Measurements from ENCODE around the gene PHACTR3. TPM values are rescaled to one million over a fixed set of nuclear protein-coding genes. Genes with fewer than 3 reads are reported as not detected.

PHACTR3 gene
- total RNA-seq, 2 experiments from 2014 or later = not detected

DNA sequence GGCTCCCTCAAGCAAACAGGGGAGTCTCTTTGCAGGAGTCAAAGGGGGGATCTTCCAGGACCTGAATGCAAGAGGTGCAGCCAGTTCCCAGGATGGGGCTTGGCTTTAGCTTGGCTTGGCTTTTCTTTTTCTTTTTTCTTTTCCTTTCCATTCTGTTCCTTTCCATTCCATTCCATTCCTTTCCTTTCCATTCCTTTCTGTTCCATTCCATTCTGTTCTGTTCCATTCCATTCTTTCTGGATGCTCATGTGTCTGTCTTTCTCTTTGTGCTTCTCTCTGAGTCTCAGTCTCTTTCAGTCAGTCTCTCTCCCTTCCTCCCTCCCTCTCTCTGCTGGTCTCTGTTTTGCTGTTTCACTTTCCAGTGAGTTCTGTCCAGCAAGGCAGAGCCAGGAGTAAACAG is 163.3 kb downstream of the PHACTR3 start:
- ChIA-PET CTCF (no interaction called here), POLR2A (no interaction called here)

DNA sequence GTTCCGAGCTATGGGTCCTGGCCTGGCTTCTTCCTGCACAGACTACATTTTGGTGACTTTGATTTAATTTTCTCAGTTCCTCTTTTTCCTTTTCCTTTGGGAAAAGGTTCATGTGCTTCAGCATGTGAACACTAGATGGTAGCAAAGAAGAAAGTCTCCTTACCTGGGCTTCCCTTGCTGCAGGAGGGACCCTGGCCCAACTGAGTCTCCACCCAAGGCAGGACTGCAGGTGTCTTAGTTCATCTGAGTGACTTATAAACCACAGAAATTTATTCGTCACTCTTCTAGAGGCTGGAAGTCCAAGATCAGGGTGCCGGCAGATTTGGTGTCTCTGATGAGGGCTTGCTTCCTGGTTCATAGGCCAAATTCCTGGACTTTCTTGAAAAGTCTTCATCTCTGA is 165.9 kb downstream of the PHACTR3 start:
- CTCF ChIA-PET = no interaction called here

DNA sequence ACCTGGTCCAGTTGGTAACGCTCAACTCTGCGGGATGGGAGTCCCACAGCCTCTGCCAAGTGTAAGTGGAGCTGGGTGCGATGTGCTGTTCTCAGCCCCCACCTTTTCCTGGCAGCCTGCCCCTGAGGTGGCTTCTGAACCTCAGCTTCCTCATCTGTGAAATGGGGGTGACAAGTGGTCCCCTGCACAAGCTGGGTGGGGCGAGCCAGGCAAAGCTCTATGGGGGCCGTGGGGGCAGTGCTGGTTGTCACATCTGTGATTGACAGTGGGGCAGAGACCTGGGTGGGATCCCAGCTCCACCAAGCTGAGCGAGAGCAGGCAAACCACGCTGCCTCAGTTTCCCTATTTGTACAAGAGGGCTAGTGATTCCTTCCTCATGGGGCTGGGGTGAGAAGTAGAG is 166.5 kb downstream of the PHACTR3 start:
- POLR2A ChIA-PET = no interaction called here
- CTCF ChIA-PET = no interaction called here

More for the DNA sequence above, 165.9 kb downstream of the PHACTR3 start:
- POLR2A ChIA-PET = no interaction called here

DNA sequence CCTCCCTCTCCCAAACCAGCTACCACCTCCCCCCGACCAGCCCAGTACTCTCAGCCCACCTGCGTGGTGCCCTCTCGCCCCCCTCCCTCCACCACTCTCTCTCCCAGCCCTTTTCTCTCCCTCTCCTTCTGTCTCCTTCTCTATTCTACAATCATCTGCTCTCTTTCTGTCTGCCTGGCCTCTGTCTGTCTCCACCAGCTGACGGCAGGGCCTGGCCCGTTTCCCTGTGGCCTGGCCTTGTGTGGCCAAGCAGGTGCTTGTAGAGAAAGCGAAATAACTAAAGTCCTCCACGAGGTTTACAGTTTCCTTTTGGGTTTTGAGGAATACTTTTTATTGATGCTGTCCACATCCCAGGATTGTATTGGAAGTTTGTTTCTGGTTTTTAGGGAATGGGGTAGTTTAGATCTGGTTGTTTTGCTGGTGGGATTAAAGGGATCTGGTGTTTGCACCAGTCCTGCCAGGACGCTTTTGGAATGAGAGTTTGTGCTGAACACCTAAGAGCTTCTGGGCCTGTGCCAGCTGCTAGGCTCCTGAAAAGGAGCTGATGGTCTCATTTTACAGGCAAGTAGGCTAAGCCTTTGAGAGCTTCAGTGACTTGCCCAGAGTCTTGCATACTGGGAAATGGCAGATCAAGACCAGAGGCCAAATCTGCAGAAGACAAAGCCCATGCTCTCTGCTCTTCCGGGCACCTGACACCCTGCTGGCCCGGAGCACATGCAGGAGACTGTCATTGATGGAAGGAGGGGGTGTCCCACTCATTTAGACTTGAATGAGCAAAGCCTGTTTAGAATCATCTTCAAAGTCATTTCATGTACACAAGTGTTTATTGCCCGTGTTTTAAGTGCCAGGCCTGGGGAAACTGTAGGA is 167.4 kb downstream of the PHACTR3 start:
- POLR2A ChIA-PET = no interaction called here
- CTCF ChIA-PET = no interaction called here

DNA sequence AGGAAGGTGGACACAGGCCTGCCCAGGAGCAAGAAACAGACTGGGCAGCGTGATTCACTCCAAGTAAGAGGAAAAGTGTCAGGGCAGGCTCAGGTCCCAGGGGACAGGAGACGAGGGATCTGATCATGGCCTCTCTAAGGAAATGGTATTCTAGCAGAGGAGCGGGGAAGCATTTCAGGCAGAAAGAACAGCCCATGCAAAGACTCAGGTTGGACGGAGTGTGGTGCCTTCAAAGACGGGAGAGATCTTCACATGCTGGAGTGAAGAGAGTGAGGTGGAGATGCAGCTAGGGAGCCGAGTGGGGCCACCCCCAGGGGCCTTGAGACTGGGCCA is 168.0 kb downstream of the PHACTR3 start:
- ChIA-PET CTCF (no interaction called here), POLR2A (no interaction called here)

DNA sequence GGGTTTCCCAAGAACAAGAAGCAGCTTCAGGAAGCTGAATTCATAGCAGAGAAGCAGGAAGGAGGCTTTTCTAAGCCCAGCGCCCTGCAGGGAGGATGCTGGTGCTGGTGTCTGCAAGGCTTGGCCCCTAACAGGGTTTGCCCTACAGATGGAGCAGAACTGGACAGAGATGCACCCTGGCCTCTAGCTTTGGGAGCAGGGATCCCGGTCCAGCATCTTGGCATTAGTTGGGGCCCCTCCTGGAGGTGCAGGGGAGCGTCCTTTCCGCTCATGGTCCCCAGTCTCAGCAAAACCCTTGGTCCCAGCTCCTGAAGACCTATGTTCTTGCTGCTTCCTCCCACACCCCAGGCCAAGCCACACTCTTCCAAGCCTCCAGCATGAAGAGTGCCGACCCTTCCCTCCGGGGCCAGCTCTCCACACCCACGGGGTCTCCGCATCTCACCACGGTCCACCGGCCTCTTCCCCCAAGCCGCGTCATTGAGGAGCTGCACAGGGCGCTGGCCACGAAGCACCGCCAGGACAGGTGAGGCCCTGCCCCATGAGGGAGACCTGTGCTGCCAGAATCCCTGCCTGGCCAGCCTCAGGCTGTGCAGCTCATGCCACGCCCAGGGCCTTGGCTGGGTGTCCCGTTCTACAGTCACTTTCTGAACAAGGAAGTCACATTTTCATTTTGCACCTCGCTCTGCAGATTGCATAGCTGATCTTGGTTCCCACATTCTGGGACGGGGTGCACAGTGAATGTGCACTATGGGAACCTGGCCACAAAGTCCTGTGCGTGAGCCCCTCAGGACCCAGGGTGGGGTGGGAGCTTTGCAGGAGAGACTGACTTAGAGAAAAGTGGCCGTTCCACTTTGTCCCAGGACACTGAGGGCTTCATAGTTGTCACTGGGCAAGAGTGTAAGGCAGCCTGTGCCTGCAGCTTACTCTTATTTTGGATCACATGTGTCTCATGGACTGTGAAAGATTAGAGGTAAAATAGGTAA is 168.9 kb downstream of the PHACTR3 start:
- POLR2A ChIA-PET = no interaction called here
- CTCF ChIA-PET = no interaction called here

DNA sequence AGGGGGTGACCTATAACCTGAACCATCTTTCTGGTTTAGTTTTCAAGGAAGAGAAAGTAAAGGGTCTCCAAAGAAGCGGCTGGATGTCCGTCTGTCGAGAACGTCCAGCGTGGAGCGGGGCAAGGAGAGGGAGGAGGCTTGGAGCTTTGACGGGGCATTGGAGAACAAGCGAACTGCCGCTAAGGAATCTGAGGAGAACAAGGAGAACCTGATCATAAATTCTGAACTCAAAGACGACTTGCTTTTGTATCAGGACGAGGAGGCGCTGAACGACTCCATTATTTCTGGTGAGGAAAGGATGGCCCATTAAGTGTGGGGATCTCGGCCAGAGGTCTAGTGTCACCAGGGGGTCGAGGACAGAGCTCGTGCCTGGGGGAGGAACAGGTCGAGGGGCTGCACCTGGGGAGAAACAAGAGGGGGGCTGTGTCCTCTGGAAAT is 169.9 kb downstream of the PHACTR3 start:
- ChIA-PET CTCF (no interaction called here), POLR2A (no interaction called here)

DNA sequence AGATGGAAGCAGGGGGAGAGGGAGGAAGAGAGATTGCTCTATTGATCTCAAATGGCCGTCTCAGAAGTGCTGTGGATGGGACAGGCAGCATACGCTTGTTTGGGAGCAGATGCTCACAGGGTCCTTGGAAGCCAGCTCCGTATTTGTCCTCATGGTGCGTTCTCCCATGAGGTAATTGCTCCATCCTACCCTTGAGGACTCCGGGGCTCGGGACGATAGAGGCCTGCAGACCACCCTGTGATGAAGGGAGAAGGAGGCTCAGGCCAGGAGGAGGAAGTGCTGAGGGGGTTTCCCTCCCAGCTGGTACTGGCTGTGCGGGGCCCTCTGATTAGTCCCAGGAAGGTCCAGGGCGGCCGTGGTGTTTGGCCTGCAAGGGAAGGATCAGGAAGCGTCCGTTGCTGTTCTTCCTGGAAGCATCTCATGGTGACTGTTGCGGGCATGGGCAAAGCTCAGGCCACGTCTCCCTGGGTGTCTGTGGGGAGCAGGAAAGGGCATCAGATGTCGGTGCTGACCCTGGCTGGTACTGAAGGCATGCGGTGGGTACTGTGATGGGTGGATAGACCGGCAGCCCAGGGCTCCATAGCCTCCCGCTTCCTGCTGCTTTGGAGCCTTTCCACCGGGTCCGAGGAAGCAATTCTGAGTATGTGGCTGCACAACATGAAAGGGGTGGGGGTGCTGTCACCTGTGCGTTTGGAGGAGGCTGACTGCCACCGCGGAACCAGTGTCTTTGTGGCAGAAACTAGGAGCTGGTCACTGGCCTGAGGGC is 170.8 kb downstream of the PHACTR3 start:
- ChIA-PET CTCF (no interaction called here), POLR2A (no interaction called here)

DNA sequence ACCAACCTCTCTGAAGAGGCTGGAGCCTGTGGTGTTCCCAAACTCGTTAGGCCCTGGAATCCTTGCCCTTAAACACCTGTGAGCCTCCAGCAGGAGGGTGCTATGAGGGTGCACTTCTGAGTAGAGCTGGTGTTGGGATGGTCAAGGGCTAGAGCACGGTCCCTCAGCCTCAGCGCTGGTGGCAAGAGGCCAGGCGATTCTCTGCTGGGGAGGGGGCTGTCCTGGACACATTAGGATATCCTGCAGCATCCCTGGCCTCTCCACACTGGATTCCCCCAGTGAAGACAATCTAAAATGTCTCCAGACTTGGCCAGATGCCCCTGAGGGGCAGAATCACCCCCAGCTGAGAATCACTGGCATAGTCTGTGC is 171.3 kb downstream of the PHACTR3 start:
- POLR2A ChIA-PET = no interaction called here
- CTCF ChIA-PET = no interaction called here

DNA sequence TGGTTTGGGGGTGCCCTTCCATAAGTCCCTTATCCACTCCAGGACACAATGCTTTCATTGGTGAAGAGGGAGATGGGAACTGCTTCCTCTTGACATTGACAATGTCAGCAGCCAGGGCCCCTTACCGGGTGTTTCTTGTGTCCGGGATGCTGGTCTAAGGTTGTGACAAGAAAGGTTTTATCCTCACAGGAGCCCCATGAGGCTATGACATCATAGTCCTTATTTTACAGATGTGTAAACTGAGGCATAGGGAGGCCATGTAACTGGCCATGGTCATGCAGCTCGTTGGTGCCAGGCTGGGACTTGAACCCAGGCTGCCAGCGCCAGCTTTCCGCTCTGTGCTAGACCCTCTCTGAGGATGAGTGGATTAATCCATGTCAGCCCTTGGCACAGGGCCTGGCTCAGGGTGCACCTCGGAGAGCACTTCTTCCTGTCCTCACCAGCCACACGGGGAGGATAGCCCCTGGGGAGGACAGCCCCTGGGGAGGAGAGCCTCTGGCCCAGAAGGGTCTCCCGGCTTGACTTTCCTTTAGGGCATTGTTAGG is 171.8 kb downstream of the PHACTR3 start:
- ChIA-PET POLR2A (no interaction called here), CTCF (no interaction called here)

DNA sequence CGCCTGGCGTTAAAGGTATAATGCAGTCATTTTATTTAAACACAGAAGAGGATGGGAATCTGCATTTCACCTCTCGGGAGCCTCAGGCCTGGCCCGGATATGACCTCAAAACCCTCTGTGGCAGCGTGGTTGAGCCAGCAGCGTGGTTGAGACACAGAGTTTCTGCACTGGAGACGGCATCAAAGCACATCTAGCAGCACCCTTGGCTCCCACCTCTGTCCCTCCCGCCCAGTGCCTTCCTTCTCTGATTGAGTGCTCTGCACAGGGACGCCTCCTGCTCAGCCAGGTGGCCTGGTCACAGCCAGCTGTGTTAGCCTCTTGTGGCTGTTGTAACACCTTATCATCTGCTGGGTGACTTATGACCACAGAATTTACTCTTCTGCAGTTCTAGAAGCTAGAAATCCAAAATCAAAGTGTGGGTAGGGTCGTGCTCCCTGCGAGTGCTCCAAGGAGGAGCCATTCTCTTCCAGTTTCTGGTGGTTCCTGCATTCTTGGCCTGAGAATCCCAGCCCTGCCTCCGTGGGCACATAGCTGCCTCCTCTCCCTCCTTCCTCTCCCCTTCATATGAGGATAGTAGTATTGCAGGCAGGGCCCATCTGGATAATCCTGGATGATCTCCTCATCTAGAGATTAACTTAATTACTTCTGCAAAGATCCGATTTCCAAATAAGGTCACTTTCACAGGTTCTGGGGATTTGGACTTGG is 172.4 kb downstream of the PHACTR3 start:
- POLR2A ChIA-PET = no interaction called here
- CTCF ChIA-PET = no interaction called here

DNA sequence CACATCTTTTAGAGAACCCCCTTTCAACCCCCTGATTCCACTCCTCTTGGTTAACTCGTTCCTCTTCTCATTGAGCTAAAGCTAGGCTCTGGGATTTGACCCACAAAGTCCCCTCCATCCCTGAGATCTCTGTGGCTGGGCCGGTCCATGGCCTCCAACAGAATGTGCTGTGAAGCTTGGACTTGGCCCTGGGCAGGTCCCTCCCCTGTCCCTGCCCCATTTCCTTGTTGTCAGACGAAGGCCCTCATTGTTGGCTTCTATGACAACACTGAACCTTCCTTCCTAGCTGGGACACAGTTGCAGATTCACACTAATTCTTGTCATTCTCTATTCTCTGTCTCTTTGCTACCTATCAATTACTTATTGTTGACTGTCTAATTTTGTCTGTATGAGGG is 173.0 kb downstream of the PHACTR3 start:
- ChIA-PET POLR2A (no interaction called here), CTCF (no interaction called here)

DNA sequence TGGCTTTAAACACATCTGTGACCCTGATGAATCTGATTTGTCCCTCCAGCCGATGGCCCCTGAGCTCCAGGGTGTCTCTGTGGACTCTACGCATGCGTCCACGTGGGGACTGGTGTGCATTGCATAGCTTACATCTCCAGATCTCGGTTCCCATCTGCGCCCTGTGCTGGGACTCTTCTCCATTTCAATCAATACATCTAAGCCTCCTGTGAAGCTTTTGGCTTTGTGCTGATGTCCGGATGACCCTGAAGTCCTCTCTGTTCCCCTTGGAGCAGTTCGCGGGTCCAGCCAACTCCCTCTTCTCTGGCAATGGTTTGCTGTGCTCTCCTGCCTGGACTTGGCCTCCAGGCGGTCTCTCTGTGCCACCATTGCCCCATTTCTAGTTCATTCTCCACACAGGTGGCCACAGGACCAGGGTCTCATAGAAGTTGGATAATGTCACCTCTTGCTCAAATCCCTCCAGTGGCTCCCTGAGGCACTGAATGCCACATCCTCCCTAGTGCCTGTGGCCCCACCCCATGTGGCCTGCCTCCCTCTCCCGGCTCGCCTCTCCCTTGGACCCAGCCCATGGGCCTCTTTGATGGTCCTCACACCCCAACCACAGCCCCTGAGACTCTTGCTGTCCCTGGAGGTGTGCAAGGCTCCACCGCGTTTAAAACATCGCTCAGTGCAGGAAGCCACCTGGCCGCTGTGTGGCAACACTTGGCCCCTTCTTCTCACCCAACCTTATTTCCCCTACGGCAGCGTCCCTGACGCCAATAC is 173.7 kb downstream of the PHACTR3 start:
- CTCF ChIA-PET = no interaction called here

DNA sequence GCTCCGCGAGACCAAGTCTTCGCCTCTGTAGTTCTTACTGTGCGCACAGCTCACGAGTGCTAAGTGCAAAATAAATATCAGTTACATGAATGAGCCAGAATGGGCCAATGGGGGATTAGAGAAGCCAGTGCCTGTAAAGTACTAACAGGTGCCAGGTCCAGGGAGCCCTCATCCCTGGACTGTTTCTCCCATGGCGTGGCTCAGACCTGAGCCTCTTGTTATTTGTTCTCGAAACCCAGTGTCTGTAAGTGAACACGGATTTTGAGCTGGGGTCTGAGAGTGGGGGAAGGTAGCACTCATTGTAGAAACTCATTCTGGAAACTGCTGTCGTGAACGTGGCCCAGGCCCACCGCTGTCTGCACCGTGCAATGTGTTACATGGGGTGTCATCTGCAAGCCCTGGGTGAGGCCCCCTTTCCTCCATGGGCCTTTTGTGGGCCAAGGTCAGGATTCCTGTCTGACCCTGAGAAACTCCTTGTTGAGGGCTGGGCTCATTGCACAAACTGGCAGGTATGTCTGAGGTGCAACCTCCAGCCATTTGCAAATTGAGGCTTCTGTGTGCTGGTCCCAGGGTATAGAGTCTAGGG is 174.4 kb downstream of the PHACTR3 start:
- POLR2A ChIA-PET = no interaction called here

More for the DNA sequence above, 173.7 kb downstream of the PHACTR3 start:
- POLR2A ChIA-PET = no interaction called here

DNA sequence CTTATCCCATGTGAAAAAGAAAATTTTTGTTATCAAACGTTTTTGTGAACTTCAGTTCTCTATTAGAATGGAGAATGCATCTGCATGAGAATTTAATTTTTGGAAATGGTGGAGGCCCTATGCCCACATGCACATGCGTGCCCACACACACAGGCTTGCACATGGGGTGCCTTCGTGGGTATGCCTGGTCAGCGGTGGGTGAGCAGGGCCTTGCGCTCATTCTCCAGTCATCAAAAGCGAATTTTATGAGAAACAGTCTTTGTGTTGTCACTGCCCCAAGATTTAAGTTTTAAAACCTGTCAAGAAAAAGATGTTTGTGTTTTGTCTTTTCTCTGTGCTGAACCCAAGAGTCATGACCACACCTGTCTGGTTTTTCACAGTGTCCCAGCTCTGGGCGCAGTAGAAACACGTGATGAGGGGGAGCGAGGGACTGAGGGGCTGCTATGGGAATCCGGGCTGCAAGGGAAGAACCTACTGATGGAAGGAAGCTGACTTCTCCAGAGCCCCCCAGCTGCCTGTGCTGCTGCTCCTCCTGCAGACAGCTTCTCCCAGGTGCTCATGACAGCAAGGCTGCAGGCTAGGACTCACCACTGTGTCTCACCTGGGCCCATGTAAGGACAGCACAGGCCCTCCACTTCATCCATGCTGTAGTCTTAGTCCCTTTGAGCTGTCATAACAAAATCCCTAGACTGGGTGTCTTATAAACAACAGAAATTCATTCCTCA is 175.5 kb downstream of the PHACTR3 start:
- ChIA-PET CTCF (no interaction called here), POLR2A (no interaction called here)

More for the DNA sequence above, 174.4 kb downstream of the PHACTR3 start:
- CTCF ChIA-PET = no interaction called here

DNA sequence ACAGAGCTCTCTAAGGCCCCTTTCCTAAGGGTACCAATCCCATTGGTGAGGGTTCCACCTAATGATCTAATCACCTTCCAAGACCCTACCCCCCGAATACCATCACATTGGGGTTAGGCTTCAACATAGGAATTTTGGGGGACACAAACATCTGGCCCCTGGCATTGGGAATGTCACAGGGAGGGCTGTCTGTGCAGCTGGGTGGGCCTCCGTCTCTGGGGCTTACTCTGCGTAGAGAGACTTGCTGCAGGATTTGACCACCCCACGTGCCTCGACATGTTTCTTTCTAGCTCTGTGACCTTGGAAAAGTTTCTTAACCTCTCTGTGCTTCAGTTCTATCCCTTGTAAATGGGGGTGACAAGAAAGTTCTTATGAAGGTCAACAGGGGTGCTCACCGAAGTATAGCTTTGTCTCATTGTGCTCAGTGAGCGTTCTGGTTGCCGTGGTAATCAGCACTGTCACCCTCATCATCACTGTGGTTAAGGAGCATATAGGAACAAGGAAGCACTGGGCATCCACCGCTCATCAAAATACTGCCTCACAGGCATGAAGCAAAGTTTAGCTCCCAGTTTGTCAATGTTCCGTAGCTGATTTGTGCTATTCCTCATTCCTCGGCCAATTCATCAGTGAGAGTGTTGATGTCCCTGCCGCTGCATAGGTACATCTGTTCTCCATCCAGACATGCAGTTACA is 176.3 kb downstream of the PHACTR3 start:
- POLR2A ChIA-PET = no interaction called here
- CTCF ChIA-PET = no interaction called here

DNA sequence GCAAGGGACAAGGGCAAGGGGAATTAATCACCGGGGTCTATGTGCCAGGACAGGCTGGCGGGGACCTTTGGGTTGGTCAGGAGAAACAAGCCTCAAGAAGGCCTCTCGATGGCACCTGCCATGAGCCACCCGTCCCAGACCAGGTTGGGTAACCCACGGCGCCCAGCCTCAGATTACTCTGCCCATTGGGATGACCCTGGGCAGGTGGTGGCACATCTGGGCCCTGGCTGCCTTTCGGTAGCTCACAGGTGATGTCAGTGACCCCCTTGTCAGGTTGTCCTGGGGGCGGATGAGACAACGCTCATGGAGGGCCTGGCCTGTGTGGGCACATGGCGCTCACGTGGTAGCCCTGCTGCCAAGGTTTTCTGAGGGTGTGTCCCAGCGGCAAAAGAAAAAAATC is 176.9 kb downstream of the PHACTR3 start:
- POLR2A ChIA-PET = no interaction called here
- CTCF ChIA-PET = no interaction called here
